Ramos (cell line): Measurements from ENCODE around the gene GIMD1.

Source experiments
- in situ Hi-C: fragments of 300-500 bp; cut with MboI; formaldehyde crosslinking; loops from one replicate; pipeline ENCODE4 v1.14.3; 2022; ENCODE audit warnings: low sequenced_read_pairs; ENCODE audit not compliant: unreplicated experiment

GIMD1 gene

GRCh38 chr4:106315968-106316772 lies 52.4 kb downstream of the GIMD1 start, which contains the start of the genes AIMP1 and TBCK:
TSS of gene AIMP1 (plus strand) at chr4:106316550. CDS start at chr4:106325010, 8,460 bp downstream.
TSS of gene TBCK (minus strand) at chr4:106316209. CDS start at chr4:106308960, 7,249 bp downstream.
- in situ Hi-C loops: no loop called here

- in situ Hi-C loops: no loop called here
These were observed 53.1 kb downstream of the GIMD1 start for GRCh38 chr4:106315476-106315967.

- in situ Hi-C loops: no loop called here
These were observed 53.6 kb downstream of the GIMD1 start for GRCh38 chr4:106314960-106315359.

GRCh38 chr4:106312997-106313522 lies 55.5 kb downstream of the GIMD1 start:
- in situ Hi-C loops: no loop called here

GRCh38 chr4:106312377-106312776 lies 56.2 kb downstream of the GIMD1 start:
- in situ Hi-C loops: no loop called here
